PC-9 (cell line): ENCODE results near the gene CREBL2. TPM values are rescaled to one million over a fixed set of nuclear protein-coding genes. Genes with fewer than 3 reads are reported as not detected.
"Not testable (repeated sequence)": the region's sequence is repeated elsewhere in the genome, so short reads cannot be mapped to it uniquely, and the experiment has no call there.

ENCODE experiments used
- BruUV-seq: library from RNA; stranded (reverse); fragments of 400-500 nt; replicated peaks from 2 replicates; lab custom pipeline; 2021; lab: Mats Ljungman, UMichigan
- CTCF ChIA-PET: fragments of 300-600 bp; sonication (Branson Sonifier 250); formaldehyde crosslinking; loops from one replicate; lab custom pipeline; 2022; ENCODE audit warnings: antibody characterized with exemption; lab: Charles Lee
- POLR2A ChIA-PET: fragments of 300-600 bp; sonication (Branson Sonifier 250); formaldehyde crosslinking; loops from one replicate; lab custom pipeline; 2022; ENCODE audit warnings: antibody characterized with exemption; ENCODE audit not compliant: unreplicated experiment; lab: Charles Lee
- DNase-seq, 2 experiments: peaks; one replicate each; pipeline versions ENCODE4 v3.0.0 to v3.0.0-alpha.2; 2015 to 2022; ENCODE audit warnings: mixed read lengths in 1 of 2
- H2AFZ ChIP-seq: fragments of 200-600 bp; sonication (generic); 2 replicates; pipeline ENCODE4 v1.8.1; 2017; ENCODE audit warnings: antibody characterized with exemption
- H3F3A ChIP-seq: fragments of 200-600 bp; sonication (generic); 2 replicates; pipeline ENCODE4 v1.8.1; 2017; ENCODE audit warnings: antibody characterized with exemption, mild to moderate bottlenecking, low read depth; ENCODE audit not compliant: insufficient read depth
- H3K27ac ChIP-seq: fragments of 200-600 bp; sonication (generic); 2 replicates; pipeline ENCODE4 v1.6.1; 2016; ENCODE audit warnings: mixed run types
- H3K27me3 ChIP-seq: fragments of 200-600 bp; sonication (generic); 2 replicates; pipeline ENCODE4 v1.6.1; 2016; ENCODE audit warnings: low read depth, mixed run types; ENCODE audit not compliant: insufficient read depth
- H3K36me3 ChIP-seq: fragments of 200-600 bp; sonication (generic); 2 replicates; pipeline ENCODE4 v1.6.1; 2016; ENCODE audit warnings: low read depth, mixed run types
- H3K4me1 ChIP-seq: fragments of 200-600 bp; sonication (generic); replicated peaks from 2 replicates; pipeline ENCODE4 v1.6.1; 2016; ENCODE audit warnings: mixed run types; ENCODE audit not compliant: insufficient read depth
- H3K4me2 ChIP-seq: fragments of 200-600 bp; sonication (generic); 2 replicates; pipeline ENCODE4 v1.6.1; 2017; ENCODE audit warnings: mixed run types
- H3K4me3 ChIP-seq: fragments of 200-600 bp; sonication (generic); 2 replicates; pipeline ENCODE4 v1.6.1; 2016; ENCODE audit warnings: mixed run types
- H3K79me2 ChIP-seq: fragments of 200-600 bp; sonication (generic); 2 replicates; pipeline ENCODE4 v1.6.1; 2017; ENCODE audit warnings: low read depth, mixed run types
- H3K9me2 ChIP-seq: fragments of 200-600 bp; sonication (generic); 2 replicates; pipeline ENCODE4 v1.8.1; 2017; ENCODE audit warnings: mild to moderate bottlenecking; ENCODE audit not compliant: insufficient read depth
- H3K9me3 ChIP-seq: fragments of 200-600 bp; sonication (generic); 2 replicates; pipeline ENCODE4 v1.8.1; 2016; ENCODE audit warnings: low read depth; ENCODE audit not compliant: insufficient read depth
- H4K20me1 ChIP-seq: fragments of 200-600 bp; sonication (generic); 2 replicates; pipeline ENCODE4 v1.8.1; 2017; ENCODE audit not compliant: insufficient read depth
- CTCF ChIP-seq: fragments of 200-600 bp; sonication (generic); conservative IDR thresholded peaks from 2 replicates; pipeline ENCODE4 v1.6.1; 2017; ENCODE audit warnings: mixed run types, antibody characterized with exemption, mild to moderate bottlenecking, moderate library complexity
- EZH2 ChIP-seq: fragments of 200-600 bp; sonication (generic); IDR thresholded peaks from 2 replicates; pipeline ENCODE4 v1.8.0; 2017; ENCODE audit warnings: antibody characterized with exemption, low read depth
- intact Hi-C: fragments of 100-400 bp; cut with micrococcal nuclease; formaldehyde crosslinking; loops from one replicate; pipeline ENCODE4 v1.10.0; 2022; ENCODE audit not compliant: unreplicated experiment
- total RNA-seq: library from RNA; stranded (reverse); gene quantifications from 2 replicates; pipeline ENCODE4 v1.2.3, GENCODE V29; 2021

Gene CREBL2
- total RNA-seq, 1 experiment from 2014 or later, result 30.3 TPM

DNA sequence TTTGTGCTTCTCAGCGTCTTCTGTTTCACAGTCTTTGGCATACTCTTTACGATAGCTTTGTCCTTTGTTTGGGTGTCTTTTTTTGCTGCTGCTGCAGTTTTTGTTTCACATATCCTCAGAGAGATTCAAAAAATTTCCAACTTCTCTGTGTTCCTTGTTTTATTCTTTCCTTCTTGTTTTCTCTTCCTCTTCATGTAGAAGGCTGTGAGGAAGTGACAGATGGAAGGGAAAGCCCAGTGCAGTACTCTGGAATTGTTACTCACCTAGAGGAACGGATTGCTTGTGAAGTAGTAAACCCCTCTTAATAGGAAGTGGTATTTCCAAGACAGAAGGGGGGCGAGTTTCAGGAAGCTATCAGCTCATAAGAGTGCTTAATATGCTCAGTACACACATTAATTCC, 1.7 kb downstream of the CREBL2 start:
- Histone ChIP-seq H3K4me2 (peak overlapping the region; percentile 86), H3K4me3 (peak overlapping the region; percentile 89; the same call in 1 of the 2 replicates), H3K4me1 (peaks cover 21% of the 10 kb centered on the region), H3K9me2 (no peaks in the 10 kb centered on the region), H3K79me2 (peaks cover 23% of the 10 kb centered on the region), H3K27ac (no peak overlapping the region), H3F3A (peaks cover 32% of the 10 kb centered on the region), H3K27me3 (no peaks in the 10 kb centered on the region), H4K20me1 (no peaks in the 10 kb centered on the region), H3K9me3 (no peaks in the 10 kb centered on the region), H3K36me3 (no peaks in the 10 kb centered on the region), H2AFZ (no peak overlapping the region)
- BruUV-seq, result no TSS peak
- intact Hi-C loops, result loop anchor here (5.0 kb wide), 1 partner anchor 89 kb away; no protein-coding TSS in a partner anchor
- POLR2A ChIA-PET, result no interaction called here
- no peak for DNase-seq
- CTCF ChIA-PET, result no interaction called here
- TF ChIP-seq EZH2, result no peak
- TF ChIP-seq CTCF, result no peak

DNA sequence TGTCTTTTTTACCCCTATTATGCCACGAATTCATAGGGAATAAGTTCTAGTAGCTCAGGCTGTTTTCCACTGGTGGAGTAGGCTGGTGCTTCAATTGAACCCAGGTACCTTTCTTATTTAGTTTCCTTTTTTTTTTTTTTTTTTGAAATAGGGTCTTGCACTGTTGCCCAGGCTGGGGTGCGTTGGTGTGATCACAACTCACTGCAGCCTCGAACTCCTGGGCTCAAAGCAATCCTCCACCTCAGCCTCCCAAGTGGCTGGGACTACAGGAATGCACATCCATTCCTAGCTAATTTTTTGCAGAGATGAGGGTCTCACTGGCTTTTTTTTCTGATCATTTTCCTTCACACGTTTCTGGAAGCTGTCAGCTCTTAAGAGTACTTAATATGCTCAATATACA, 2.7 kb downstream of the CREBL2 start:
- no peak overlapping the region for H2AFZ ChIP-seq
- no peaks in the 10 kb centered on the region for H3K36me3 ChIP-seq
- no peak overlapping the region for H3K4me3 ChIP-seq
- H3K27ac ChIP-seq, result no peak overlapping the region
- H4K20me1 ChIP-seq, result no peaks in the 10 kb centered on the region
- peaks cover 23% of the 10 kb centered on the region for H3K79me2 ChIP-seq
- TF ChIP-seq EZH2, result no peak
- TF ChIP-seq CTCF, result no peak
- POLR2A ChIA-PET, result interaction anchor here (0.7 kb wide), 2 partner anchors 22 to 102 kb away, joined by 5 to 17 read pairs; no protein-coding TSS in a partner anchor
- peaks cover 30% of the 10 kb centered on the region for H3F3A ChIP-seq
- no TSS peak for BruUV-seq
- peaks cover 21% of the 10 kb centered on the region for H3K4me1 ChIP-seq
- CTCF ChIA-PET, result interaction anchor here (0.6 to 0.7 kb wide), 2 partner anchors 41 to 275 kb away, joined by 5 to 6 read pairs; no protein-coding TSS in a partner anchor
- no peak for DNase-seq
- no peaks in the 10 kb centered on the region for H3K27me3 ChIP-seq
- no peak overlapping the region for H3K4me2 ChIP-seq
- H3K9me2 ChIP-seq, result no peaks in the 10 kb centered on the region
- intact Hi-C loops, result loop anchor here (5.0 kb wide), 1 partner anchor 88 kb away; no protein-coding TSS in a partner anchor
- H3K9me3 ChIP-seq, result no peaks in the 10 kb centered on the region

GRCh38 chr12:12616512-12617310, 5.0 kb downstream of the CREBL2 start:
- no peak for DNase-seq
- intact Hi-C loops, result no loop called here
- CTCF ChIA-PET, result no interaction called here

GRCh38 chr12:12618064-12618463, 6.4 kb downstream of the CREBL2 start:
- H3K9me3 ChIP-seq, CTCF ChIA-PET, H3K4me1 ChIP-seq, H3K36me3 ChIP-seq, intact Hi-C loops, BruUV-seq, H4K20me1 ChIP-seq, H3K9me2 ChIP-seq, H2AFZ ChIP-seq, POLR2A ChIA-PET, H3K27me3 ChIP-seq, H3K4me2 ChIP-seq, H3F3A ChIP-seq, H3K4me3 ChIP-seq, DNase-seq, H3K27ac ChIP-seq: not testable (repeated sequence)
- peaks cover 15% of the 10 kb centered on the region for H3K79me2 ChIP-seq

More at GRCh38 chr12:12616512-12617310, 5.0 kb downstream of the CREBL2 start:
- H3K4me1 ChIP-seq, result peaks cover 13% of the 10 kb centered on the region
- H3K9me2 ChIP-seq, result no peaks in the 10 kb centered on the region
- no TSS peak for BruUV-seq
- peaks cover 16% of the 10 kb centered on the region for H3F3A ChIP-seq
- POLR2A ChIA-PET, result no interaction called here
- H2AFZ ChIP-seq, result no peak overlapping the region
- no peak overlapping the region for H3K4me3 ChIP-seq
- H3K9me3 ChIP-seq, result no peaks in the 10 kb centered on the region
- H3K27me3 ChIP-seq, result no peaks in the 10 kb centered on the region
- H3K36me3 ChIP-seq, result no peaks in the 10 kb centered on the region
- peaks cover 23% of the 10 kb centered on the region for H3K79me2 ChIP-seq
- TF ChIP-seq EZH2 (no peak), CTCF (no peak)
- H4K20me1 ChIP-seq, result no peaks in the 10 kb centered on the region
- H3K4me2 ChIP-seq, result no peak overlapping the region
- no peak overlapping the region for H3K27ac ChIP-seq
